Neural progenitor cell (in vitro differentiated cells): Measurements from ENCODE around the gene TLCD3B. TPM values are rescaled to one million over a fixed set of nuclear protein-coding genes. Genes with fewer than 3 reads are reported as not detected.

Experiments
- DNase-seq: peaks from one replicate; pipeline ENCODE4 v3.0.0-alpha.2; 2016; ENCODE audit warnings: low spot score
- H2AFZ ChIP-seq: fragments of 200-600 bp; sonication (generic); replicated peaks from 2 replicates; pipeline ENCODE4 v1.6.1; 2016; ENCODE audit warnings: antibody characterized with exemption
- H3F3A ChIP-seq: fragments of 200-600 bp; sonication (generic); 2 replicates; pipeline ENCODE4 v1.6.1; 2016; ENCODE audit warnings: antibody characterized with exemption, low read depth
- H3K27ac ChIP-seq: fragments of 200-600 bp; sonication (generic); 2 replicates; pipeline ENCODE4 v1.5.1; 2016; ENCODE audit warnings: mild to moderate bottlenecking
- H3K27me3 ChIP-seq: fragments of 200-600 bp; sonication (generic); 2 replicates; pipeline ENCODE4 v1.6.1; 2016; ENCODE audit warnings: mild to moderate bottlenecking, moderate library complexity
- H3K36me3 ChIP-seq: fragments of 200-600 bp; sonication (generic); 2 replicates; pipeline ENCODE4 v1.5.1; 2016
- H3K4me1 ChIP-seq: fragments of 200-600 bp; sonication (generic); 2 replicates; pipeline ENCODE4 v1.6.1; 2016; ENCODE audit warnings: mixed run types
- H3K4me2 ChIP-seq: fragments of 200-600 bp; sonication (generic); 2 replicates; pipeline ENCODE4 v1.6.1; 2016
- H3K4me3 ChIP-seq: fragments of 200-600 bp; sonication (generic); 2 replicates; pipeline ENCODE4 v1.5.1; 2016
- H3K79me2 ChIP-seq: fragments of 200-600 bp; sonication (generic); 2 replicates; pipeline ENCODE4 v1.6.1; 2016; ENCODE audit warnings: low read depth
- H3K9ac ChIP-seq: fragments of 200-600 bp; sonication (generic); 2 replicates; pipeline ENCODE4 v1.6.1; 2016
- H3K9me3 ChIP-seq: fragments of 200-600 bp; sonication (generic); 2 replicates; pipeline ENCODE4 v1.5.1; 2016; ENCODE audit warnings: low read depth
- H4K20me1 ChIP-seq: fragments of 200-600 bp; sonication (generic); 2 replicates; pipeline ENCODE4 v1.6.1; 2016; ENCODE audit warnings: low read depth
- H3K27ac Mint-ChIP-seq: 3 replicates; pipeline ENCODE4 v1.8.0; 2021; ENCODE audit warnings: mixed read lengths
- H3K27me3 Mint-ChIP-seq: 2 replicates; pipeline ENCODE4 v1.8.0; 2022; ENCODE audit warnings: low read depth, mild to moderate bottlenecking, inconsistent platforms, moderate library complexity, mixed read lengths; ENCODE audit not compliant: insufficient read depth
- H3K36me3 Mint-ChIP-seq: 3 replicates; pipeline ENCODE4 v1.8.0; 2021; ENCODE audit warnings: mixed read lengths
- H3K4me1 Mint-ChIP-seq: 3 replicates; pipeline ENCODE4 v1.8.0; 2021; ENCODE audit warnings: mixed read lengths
- H3K4me3 Mint-ChIP-seq: 3 replicates; pipeline ENCODE4 v1.8.0; 2021; ENCODE audit warnings: mild to moderate bottlenecking, moderate library complexity, mixed read lengths
- H3K9me3 Mint-ChIP-seq: 3 replicates; pipeline ENCODE4 v1.8.0; 2020; ENCODE audit warnings: mixed read lengths
- EZH2 ChIP-seq: fragments of 200-600 bp; sonication (generic); IDR thresholded peaks from 2 replicates; pipeline ENCODE4 v1.6.1; 2017; ENCODE audit warnings: antibody characterized with exemption, mild to moderate bottlenecking, moderate library complexity
- EZH2phosphoT487 ChIP-seq: fragments of 200-600 bp; sonication (generic); IDR thresholded peaks from 2 replicates; pipeline ENCODE4 v1.6.1; 2017; ENCODE audit warnings: antibody characterized with exemption
- total RNA-seq: library from RNA; depleted of rRNA; stranded (reverse); fragments of >200 nt; gene quantifications from 2 replicates; pipeline ENCODE4 v1.2.3, GENCODE V29; 2015; ENCODE audit warnings: low replicate concordance
- TF ChIP-seq, protein P1 (sequence below): fragments of 200-600 bp; sonication (generic); IDR thresholded peaks from 2 replicates; pipeline ENCODE4 v1.5.1; 2017; ENCODE audit warnings: antibody characterized with exemption, mild to moderate bottlenecking

TLCD3B gene
- total RNA-seq, 1 donor from 2014 or later, result 2.4 TPM

DNA sequence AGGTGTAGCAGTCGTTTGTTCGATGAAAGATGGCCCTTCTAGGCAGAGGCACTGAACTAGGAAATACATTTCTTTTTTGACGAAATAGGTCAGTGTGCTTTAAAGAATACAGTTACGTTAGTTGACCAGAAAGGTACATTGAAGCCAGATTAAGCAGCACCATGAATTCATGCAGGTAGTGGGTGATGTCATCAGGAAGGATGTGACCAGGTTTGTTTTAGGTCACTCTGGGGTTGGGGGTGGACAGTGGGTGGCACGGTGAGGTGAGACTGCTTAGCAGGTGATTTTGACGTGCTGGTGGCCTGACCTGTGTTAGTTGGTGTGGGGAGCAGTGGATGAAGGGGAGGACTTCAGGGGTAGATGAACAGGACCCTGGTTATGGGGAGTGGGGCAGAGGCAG, 31.5 kb downstream of the TLCD3B start:
- peaks cover 14% of the 10 kb centered on the region for H3K4me1 Mint-ChIP-seq
- no peaks in the 10 kb centered on the region for H3K9me3 Mint-ChIP-seq
- no peak for DNase-seq
- peaks cover 4% of the 10 kb centered on the region for H3K36me3 Mint-ChIP-seq
- Histone ChIP-seq H3K36me3 (no peaks in the 10 kb centered on the region), H3K4me2 (no peak overlapping the region), H3K79me2 (peaks cover 12% of the 10 kb centered on the region), H3K9ac (no peak overlapping the region), H3F3A (peaks cover 12% of the 10 kb centered on the region), H3K27ac (no peak overlapping the region), H3K4me1 (peaks cover 9% of the 10 kb centered on the region), H2AFZ (no peak overlapping the region), H3K4me3 (no peak overlapping the region), H3K9me3 (no peaks in the 10 kb centered on the region), H4K20me1 (peaks cover 4% of the 10 kb centered on the region), H3K27me3 (no peaks in the 10 kb centered on the region)
- TF ChIP-seq EZH2phosphoT487 (no peak), EZH2 (no peak)
- TF ChIP-seq, protein P1, sequence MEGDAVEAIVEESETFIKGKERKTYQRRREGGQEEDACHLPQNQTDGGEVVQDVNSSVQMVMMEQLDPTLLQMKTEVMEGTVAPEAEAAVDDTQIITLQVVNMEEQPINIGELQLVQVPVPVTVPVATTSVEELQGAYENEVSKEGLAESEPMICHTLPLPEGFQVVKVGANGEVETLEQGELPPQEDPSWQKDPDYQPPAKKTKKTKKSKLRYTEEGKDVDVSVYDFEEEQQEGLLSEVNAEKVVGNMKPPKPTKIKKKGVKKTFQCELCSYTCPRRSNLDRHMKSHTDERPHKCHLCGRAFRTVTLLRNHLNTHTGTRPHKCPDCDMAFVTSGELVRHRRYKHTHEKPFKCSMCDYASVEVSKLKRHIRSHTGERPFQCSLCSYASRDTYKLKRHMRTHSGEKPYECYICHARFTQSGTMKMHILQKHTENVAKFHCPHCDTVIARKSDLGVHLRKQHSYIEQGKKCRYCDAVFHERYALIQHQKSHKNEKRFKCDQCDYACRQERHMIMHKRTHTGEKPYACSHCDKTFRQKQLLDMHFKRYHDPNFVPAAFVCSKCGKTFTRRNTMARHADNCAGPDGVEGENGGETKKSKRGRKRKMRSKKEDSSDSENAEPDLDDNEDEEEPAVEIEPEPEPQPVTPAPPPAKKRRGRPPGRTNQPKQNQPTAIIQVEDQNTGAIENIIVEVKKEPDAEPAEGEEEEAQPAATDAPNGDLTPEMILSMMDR, result no peak
- no peak overlapping the region for H3K4me3 Mint-ChIP-seq
- H3K27ac Mint-ChIP-seq, result no peak overlapping the region
- H3K27me3 Mint-ChIP-seq, result peaks cover 9% of the 10 kb centered on the region

DNA sequence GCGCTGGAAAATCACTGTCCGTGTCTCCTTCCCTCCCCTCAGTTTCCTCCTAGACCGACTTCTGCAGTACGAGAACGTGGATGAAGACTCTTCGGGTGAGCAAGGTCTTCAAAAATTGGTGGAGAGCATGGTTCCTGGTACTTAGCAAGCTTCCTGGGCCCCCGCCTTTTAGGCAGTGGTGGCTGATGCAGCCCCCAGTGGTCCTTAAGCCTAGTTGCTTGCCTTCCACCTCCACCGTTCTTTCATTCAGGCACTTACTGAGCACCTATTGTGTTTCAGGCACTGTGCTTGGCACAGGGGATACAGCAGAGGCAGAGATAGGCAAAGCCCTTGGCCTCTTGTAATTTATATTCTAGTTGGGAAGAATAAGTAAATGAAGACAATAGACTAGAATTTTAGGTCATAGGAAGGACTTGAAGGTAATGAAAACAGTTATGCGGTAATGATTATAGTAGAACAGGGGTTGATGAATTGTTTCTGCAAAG, 34.3 kb downstream of the TLCD3B start:
- Histone ChIP-seq H3K79me2 (peaks cover 12% of the 10 kb centered on the region), H3K9me3 (no peaks in the 10 kb centered on the region), H3K4me2 (peak overlapping the region; percentile 78), H3F3A (peaks cover 20% of the 10 kb centered on the region), H3K4me1 (peaks cover 12% of the 10 kb centered on the region), H2AFZ (peak overlapping the region; percentile 89), H3K4me3 (peak overlapping the region; percentile 80), H3K27me3 (no peaks in the 10 kb centered on the region), H3K9ac (peak overlapping the region; percentile 34), H4K20me1 (no peaks in the 10 kb centered on the region), H3K27ac (no peak overlapping the region), H3K36me3 (no peaks in the 10 kb centered on the region)
- Mint-ChIP-seq H3K27me3 (peaks cover 11% of the 10 kb centered on the region), H3K4me3 (peak overlapping the region; percentile 97), H3K27ac (peak overlapping the region; percentile 54), H3K4me1 (peaks cover 26% of the 10 kb centered on the region), H3K36me3 (peaks cover 5% of the 10 kb centered on the region), H3K9me3 (no peaks in the 10 kb centered on the region)
- TF ChIP-seq, protein P1, result no peak
- no peak for TF ChIP-seq EZH2
- no peak for TF ChIP-seq EZH2phosphoT487
- no peak for DNase-seq

DNA sequence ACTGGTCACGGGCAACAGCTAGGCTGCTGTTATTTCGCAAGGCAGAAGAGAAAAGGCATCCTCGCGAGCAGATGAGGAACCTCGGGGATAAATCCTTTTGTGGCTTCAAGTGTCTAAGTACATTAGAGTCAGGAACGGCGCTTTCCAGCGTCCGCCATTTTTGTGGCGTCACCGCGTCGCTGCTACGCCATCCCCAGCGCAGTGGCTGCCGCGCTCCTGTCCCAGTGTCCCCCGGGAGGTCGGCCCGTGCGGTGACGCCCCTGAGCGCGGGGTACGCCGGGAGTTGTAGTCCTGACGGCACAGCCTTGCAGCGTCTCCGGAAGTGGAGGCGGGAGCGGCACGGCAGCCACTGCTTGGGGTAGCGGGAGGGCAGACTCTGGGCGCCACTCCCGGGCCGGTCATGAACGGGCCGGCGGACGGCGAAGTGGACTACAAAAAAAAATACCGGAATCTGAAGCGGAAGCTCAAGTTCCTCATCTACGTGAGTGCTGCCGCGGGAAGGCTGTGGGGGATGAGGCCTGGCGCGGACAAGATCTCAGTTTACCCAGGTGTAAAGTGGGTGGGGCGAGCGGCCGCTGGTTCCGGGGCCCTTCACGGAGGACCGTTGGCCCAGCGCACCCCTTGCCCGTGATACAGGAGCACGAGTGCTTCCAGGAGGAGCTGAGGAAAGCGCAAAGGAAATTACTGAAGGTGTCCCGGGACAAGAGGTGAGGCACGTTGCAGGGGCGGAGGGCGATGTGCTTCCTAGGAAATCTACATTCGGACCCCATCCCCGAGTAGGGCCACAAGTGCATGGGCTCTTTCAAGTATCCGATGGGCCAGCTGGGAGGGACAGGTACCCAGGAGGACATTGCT, 34.9 kb downstream of the TLCD3B start, which contains the start of gene INO80E:
Gene INO80E (plus strand): TSS at position 331 of the 855 bp plus-strand sequence. CDS start 70 bp downstream, at position 401.
- Mint-ChIP-seq H3K4me3 (peak within 1 kb of the TSS; percentile 97), H3K4me1 (peaks cover 26% of the 10 kb centered on the region)

More for the DNA sequence above, 34.9 kb downstream of the TLCD3B start, which contains the start of gene INO80E:
- H3K4me2 ChIP-seq, result peak within 1 kb of the TSS; percentile 78
- no peaks in the 10 kb centered on the region for H3K9me3 ChIP-seq
- peak within 1 kb of the TSS; percentile 69 for H3K27ac Mint-ChIP-seq
- H3K27me3 Mint-ChIP-seq, result peaks cover 11% of the 10 kb centered on the region
- H3K27ac ChIP-seq, result peak within 1 kb of the TSS; percentile 32
- H3K36me3 ChIP-seq, result no peaks in the 10 kb centered on the region
- peaks cover 12% of the 10 kb centered on the region for H3K4me1 ChIP-seq
- H3K27me3 ChIP-seq, result no peaks in the 10 kb centered on the region
- no peaks in the 10 kb centered on the region for H3K9me3 Mint-ChIP-seq
- H3K9ac ChIP-seq, result peak within 1 kb of the TSS; percentile 34
- peaks cover 5% of the 10 kb centered on the region for H3K36me3 Mint-ChIP-seq
- peak; percentile 99 for DNase-seq
- TF ChIP-seq, protein P1, result no peak
- TF ChIP-seq EZH2phosphoT487 (no peak), EZH2 (no peak)
- H2AFZ ChIP-seq, result peak within 1 kb of the TSS; percentile 99
- peaks cover 20% of the 10 kb centered on the region for H3F3A ChIP-seq
- H4K20me1 ChIP-seq, result no peaks in the 10 kb centered on the region
- peaks cover 12% of the 10 kb centered on the region for H3K79me2 ChIP-seq
- H3K4me3 ChIP-seq, result peak within 1 kb of the TSS; percentile 80
